Non-pigmented ciliary epithelial cell (primary cell): ENCODE data around the gene REEP3.

Source experiments
- DNase-seq: peaks from one replicate; pipeline ENCODE4 v3.0.0-alpha.2; 2010; ENCODE audit warnings: low read depth

Gene REEP3

GRCh38 chr10:63666836-63667383, 145.7 kb downstream of the REEP3 start:
- peak; percentile 87 for DNase-seq

GRCh38 chr10:63667596-63668480, 146.6 kb downstream of the REEP3 start:
- DNase-seq: no peak

GRCh38 chr10:63670291-63670898, 149.2 kb downstream of the REEP3 start:
- DNase-seq: no peak

GRCh38 chr10:63671317-63671937, 150.2 kb downstream of the REEP3 start:
- no peak for DNase-seq

- DNase-seq: no peak
Measured at GRCh38 chr10:63672491-63672890, 151.3 kb downstream of the REEP3 start.

- no peak for DNase-seq
Measured at GRCh38 chr10:63673246-63673645, 152.0 kb downstream of the REEP3 start.

- no peak for DNase-seq
Measured at GRCh38 chr10:63673846-63674245, 152.6 kb downstream of the REEP3 start.
